ENCODE data around the gene CPXM1. TPM values are rescaled to one million over a fixed set of nuclear protein-coding genes. Genes with fewer than 3 reads are reported as not detected.

CPXM1 gene
- total and polyA plus RNA-seq, 10 of the 15 experiments (the other 5 are each of a cell fraction or from before 2014, with no cell fraction given): 0.22 to 3.9 (median 0.63) TPM; not detected in 2

DNA sequence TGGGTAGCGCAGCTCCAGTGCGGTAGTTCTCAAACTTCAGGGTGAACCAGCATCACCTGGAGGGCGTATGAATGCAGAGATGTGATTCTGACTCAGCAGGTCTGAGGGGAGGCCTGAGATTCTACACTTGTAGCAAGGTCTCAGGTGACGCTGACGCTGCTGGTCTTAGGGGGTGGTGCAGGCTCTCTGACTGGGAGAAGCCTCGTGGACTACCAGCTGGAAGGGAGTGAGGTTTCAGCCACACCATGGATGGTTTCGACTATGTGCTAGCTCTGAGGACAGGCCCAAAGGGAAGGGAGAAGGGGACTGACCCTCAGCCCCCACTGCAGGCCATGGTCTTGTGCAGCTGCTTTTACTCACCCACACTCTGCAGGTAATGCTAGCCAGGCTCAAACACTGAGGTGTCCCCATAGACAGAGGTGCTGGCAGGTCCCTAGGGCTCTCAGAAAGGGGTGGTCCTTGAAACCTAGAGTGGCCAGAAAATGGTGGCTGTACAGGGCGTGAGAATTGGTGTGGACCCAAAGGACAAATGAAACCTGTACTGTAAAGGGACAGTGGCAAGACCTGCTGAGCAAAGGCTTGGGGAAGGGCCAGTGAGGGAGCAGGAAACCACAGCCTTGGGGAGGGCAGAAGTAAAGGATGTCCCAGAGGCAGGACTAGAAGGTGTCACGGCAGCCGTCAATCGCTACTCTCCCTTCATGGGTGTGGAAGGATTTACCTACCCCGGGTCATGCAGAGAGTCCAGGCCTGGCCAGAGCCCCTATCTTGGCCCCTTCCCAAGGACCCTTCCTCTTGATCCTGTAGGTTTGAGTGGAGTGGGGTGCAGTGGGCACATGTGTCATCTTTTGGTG lies 55.1 kb downstream of the CPXM1 start:
- Histone ChIP-seq H2AFZ (ENCODE audit: control insufficient read depth, low read depth, low read length) (no peak overlapping the region), H3K27me3 (replicated peaks in 1 of 2; ENCODE audit: control insufficient read depth in 2 of 2, insufficient read depth in 2 of 2, low read length in 1 of 2) (peaks cover 0 to 1% of the 10 kb centered on the region in 2 experiments; a peak in 3 of 4 replicates), H3K9me3 (replicated peaks; ENCODE audit: control insufficient read depth, insufficient read depth, low read length) (no peaks in the 10 kb centered on the region; the same call in 2 of the 3 replicates), H4K20me1 (ENCODE audit: control insufficient read depth, insufficient read depth) (no peaks in the 10 kb centered on the region), H3K79me2 (ENCODE audit: control insufficient read depth, insufficient read depth, low read length) (no peaks in the 10 kb centered on the region), H3K4me1 (ENCODE audit: control insufficient read depth, insufficient read depth, low read length) (no peaks in the 10 kb centered on the region), H3K4me3 (no peak overlapping the region), H3K36me3 (ENCODE audit: control insufficient read depth in 2 of 2, insufficient read depth in 2 of 2, low read length in 1 of 2) (no peaks in the 10 kb centered on the region), H3K27ac (ENCODE audit: control insufficient read depth, insufficient read depth) (no peak overlapping the region), H3K9ac (ENCODE audit: control insufficient read depth, insufficient read depth, low read length) (no peak overlapping the region), H3K4me2 (ENCODE audit: control insufficient read depth, insufficient read depth) (no peak overlapping the region)
- POLR2A ChIA-PET: no interaction called here
- no TSS peak for BruUV-seq (replicated peaks)
- in situ Hi-C loops (cut with MboI): no loop called here
- ATAC-seq: no peak
- SMC1A ChIA-PET (ENCODE audit: uncharacterized antibody, unreplicated experiment): no interaction called here
- TF ChIP-seq, protein P1, sequence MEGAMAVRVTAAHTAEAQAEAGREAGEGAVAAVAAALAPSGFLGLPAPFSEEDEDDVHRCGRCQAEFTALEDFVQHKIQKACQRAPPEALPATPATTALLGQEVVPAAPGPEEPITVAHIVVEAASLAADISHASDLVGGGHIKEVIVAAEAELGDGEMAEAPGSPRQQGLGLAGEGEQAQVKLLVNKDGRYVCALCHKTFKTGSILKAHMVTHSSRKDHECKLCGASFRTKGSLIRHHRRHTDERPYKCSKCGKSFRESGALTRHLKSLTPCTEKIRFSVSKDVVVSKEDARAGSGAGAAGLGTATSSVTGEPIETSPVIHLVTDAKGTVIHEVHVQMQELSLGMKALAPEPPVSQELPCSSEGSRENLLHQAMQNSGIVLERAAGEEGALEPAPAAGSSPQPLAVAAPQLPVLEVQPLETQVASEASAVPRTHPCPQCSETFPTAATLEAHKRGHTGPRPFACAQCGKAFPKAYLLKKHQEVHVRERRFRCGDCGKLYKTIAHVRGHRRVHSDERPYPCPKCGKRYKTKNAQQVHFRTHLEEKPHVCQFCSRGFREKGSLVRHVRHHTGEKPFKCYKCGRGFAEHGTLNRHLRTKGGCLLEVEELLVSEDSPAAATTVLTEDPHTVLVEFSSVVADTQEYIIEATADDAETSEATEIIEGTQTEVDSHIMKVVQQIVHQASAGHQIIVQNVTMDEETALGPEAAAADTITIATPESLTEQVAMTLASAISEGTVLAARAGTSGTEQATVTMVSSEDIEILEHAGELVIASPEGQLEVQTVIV (IDR thresholded peaks at IDR 0.05; ENCODE audit: borderline replicate concordance, partially characterized antibody): no peak
- TF ChIP-seq, protein P2, sequence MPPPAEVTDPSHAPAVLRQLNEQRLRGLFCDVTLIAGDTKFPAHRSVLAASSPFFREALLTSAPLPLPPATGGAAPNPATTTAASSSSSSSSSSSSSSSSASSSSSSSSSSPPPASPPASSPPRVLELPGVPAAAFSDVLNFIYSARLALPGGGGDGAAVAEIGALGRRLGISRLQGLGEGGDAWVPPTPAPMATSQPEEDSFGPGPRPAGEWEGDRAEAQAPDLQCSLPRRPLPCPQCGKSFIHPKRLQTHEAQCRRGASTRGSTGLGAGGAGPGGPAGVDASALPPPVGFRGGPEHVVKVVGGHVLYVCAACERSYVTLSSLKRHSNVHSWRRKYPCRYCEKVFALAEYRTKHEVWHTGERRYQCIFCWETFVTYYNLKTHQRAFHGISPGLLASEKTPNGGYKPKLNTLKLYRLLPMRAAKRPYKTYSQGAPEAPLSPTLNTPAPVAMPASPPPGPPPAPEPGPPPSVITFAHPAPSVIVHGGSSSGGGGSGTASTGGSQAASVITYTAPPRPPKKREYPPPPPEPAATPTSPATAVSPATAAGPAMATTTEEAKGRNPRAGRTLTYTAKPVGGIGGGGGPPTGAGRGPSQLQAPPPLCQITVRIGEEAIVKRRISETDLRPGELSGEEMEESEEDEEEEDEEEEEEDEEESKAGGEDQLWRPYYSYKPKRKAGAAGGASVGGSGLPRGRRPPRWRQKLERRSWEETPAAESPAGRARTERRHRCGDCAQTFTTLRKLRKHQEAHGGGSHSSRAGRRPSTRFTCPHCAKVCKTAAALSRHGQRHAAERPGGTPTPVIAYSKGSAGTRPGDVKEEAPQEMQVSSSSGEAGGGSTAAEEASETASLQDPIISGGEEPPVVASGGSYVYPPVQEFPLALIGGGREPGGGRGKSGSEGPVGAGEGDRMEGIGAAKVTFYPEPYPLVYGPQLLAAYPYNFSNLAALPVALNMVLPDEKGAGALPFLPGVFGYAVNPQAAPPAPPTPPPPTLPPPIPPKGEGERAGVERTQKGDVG (CRISPR knock-in tag; IDR thresholded peaks at IDR 0.05): no peak
- RAD21 ChIA-PET (ENCODE audit: unreplicated experiment): interaction anchor here (0.7 kb wide), 1 partner anchor 293 kb away, joined by 3 read pairs; no protein-coding TSS in a partner anchor
- WGBS (ENCODE audit: insufficient coverage, insufficient replicate concordance, low lambda C conversion rate, missing lambda C conversion rate): 35% methylated on average over 12 of the region's 12 CpGs
- no peak for FAIRE-seq
- intact Hi-C loops (cut with micrococcal nuclease; ENCODE audit: unreplicated experiment): loop anchor here (10.0 kb wide), 1 partner anchor 60 kb away; no protein-coding TSS in a partner anchor
- no peak for DNase-seq (ENCODE audit: low read depth, low spot score)
- CTCF ChIA-PET: interaction anchor here (0.5 kb wide), 1 partner anchor 91 kb away, joined by 3 read pairs; no protein-coding TSS in a partner anchor

Other genes with a start within 250 kb of the CPXM1 start
Only the 7 nearest of the 10 such genes appear.
- 131 and 136 TPM in 2 replicates for gene IDH3B, start 136.4 kb downstream of the CPXM1 start, total RNA-seq (2014; rRNA removed)
- 84.7 and 90.5 TPM in 2 replicates for gene IDH3B, start 136.4 kb downstream of the CPXM1 start, total RNA-seq (2014; rRNA removed; fragmentation: Illumina TruSeq; extraction: Trizol)
- 109 and 110 TPM in 2 replicates for gene IDH3B, start 136.4 kb downstream of the CPXM1 start, total RNA-seq (2021)
- 145 and 177 TPM in 2 replicates for gene IDH3B, start 136.4 kb downstream of the CPXM1 start, polyA plus RNA-seq (2011; rRNA removed)
- 98.3 and 101 TPM in 2 replicates for gene IDH3B, start 136.4 kb downstream of the CPXM1 start, polyA plus RNA-seq (2014; fragmentation: Illumina TruSeq; extraction: Trizol)
- gene IDH3B, start 136.4 kb downstream of the CPXM1 start, polyA plus RNA-seq (2014; fragmentation: Nextera tagmentation; extraction: Ambion mirVana): 10 to 100 TPM; 65.3 to 87.1 TPM
- 134 and 144 TPM in 2 replicates for gene IDH3B, start 136.4 kb downstream of the CPXM1 start, polyA plus RNA-seq (2014; rRNA removed)
- 100 to 1,000 TPM; 149 to 167 TPM for gene IDH3B, start 136.4 kb downstream of the CPXM1 start, polyA plus RNA-seq (2016; fragmentation: Nextera tagmentation; extraction: Ambion mirVana)
- gene EBF4, start 107.8 kb downstream of the CPXM1 start, total RNA-seq (2014; rRNA removed): not detected in 2 replicates
- not detected in 2 replicates for gene EBF4, start 107.8 kb downstream of the CPXM1 start, total RNA-seq (2014; rRNA removed; fragmentation: Illumina TruSeq; extraction: Trizol)
- gene EBF4, start 107.8 kb downstream of the CPXM1 start, total RNA-seq (2021): 0.13 TPM in 1 of 2 replicates, not detected in the other
- not detected in 2 replicates for gene EBF4, start 107.8 kb downstream of the CPXM1 start, polyA plus RNA-seq (2011; rRNA removed)
- gene EBF4, start 107.8 kb downstream of the CPXM1 start, polyA plus RNA-seq (2014; fragmentation: Illumina TruSeq; extraction: Trizol): not detected in 2 replicates
- gene EBF4, start 107.8 kb downstream of the CPXM1 start, polyA plus RNA-seq (2014; fragmentation: Nextera tagmentation; extraction: Ambion mirVana): not detected
- not detected in 2 replicates for gene EBF4, start 107.8 kb downstream of the CPXM1 start, polyA plus RNA-seq (2014; rRNA removed)
- not detected for gene EBF4, start 107.8 kb downstream of the CPXM1 start, polyA plus RNA-seq (2016; fragmentation: Nextera tagmentation; extraction: Ambion mirVana)
- not detected in 2 replicates for gene C20orf141, start 14.4 kb upstream of the CPXM1 start, total RNA-seq (2014; rRNA removed)
- not detected in 2 replicates for gene C20orf141, start 14.4 kb upstream of the CPXM1 start, total RNA-seq (2014; rRNA removed; fragmentation: Illumina TruSeq; extraction: Trizol)
- gene C20orf141, start 14.4 kb upstream of the CPXM1 start, total RNA-seq (2021): not detected in 2 replicates
- not detected in 2 replicates for gene C20orf141, start 14.4 kb upstream of the CPXM1 start, polyA plus RNA-seq (2011; rRNA removed)
- gene C20orf141, start 14.4 kb upstream of the CPXM1 start, polyA plus RNA-seq (2014; fragmentation: Illumina TruSeq; extraction: Trizol): not detected in 2 replicates
- not detected for gene C20orf141, start 14.4 kb upstream of the CPXM1 start, polyA plus RNA-seq (2014; fragmentation: Nextera tagmentation; extraction: Ambion mirVana)
- gene C20orf141, start 14.4 kb upstream of the CPXM1 start, polyA plus RNA-seq (2014; rRNA removed): not detected in 2 replicates
- gene C20orf141, start 14.4 kb upstream of the CPXM1 start, polyA plus RNA-seq (2016; fragmentation: Nextera tagmentation; extraction: Ambion mirVana): not detected
- gene TMEM239, start 15.7 kb upstream of the CPXM1 start, total RNA-seq (2014; rRNA removed): not detected in 2 replicates
- not detected in 2 replicates for gene TMEM239, start 15.7 kb upstream of the CPXM1 start, total RNA-seq (2014; rRNA removed; fragmentation: Illumina TruSeq; extraction: Trizol)
- gene TMEM239, start 15.7 kb upstream of the CPXM1 start, total RNA-seq (2021): not detected in 2 replicates
- not detected in 2 replicates for gene TMEM239, start 15.7 kb upstream of the CPXM1 start, polyA plus RNA-seq (2011; rRNA removed)
- gene TMEM239, start 15.7 kb upstream of the CPXM1 start, polyA plus RNA-seq (2014; fragmentation: Illumina TruSeq; extraction: Trizol): not detected in 2 replicates
- not detected for gene TMEM239, start 15.7 kb upstream of the CPXM1 start, polyA plus RNA-seq (2014; fragmentation: Nextera tagmentation; extraction: Ambion mirVana)
- not detected in 2 replicates for gene TMEM239, start 15.7 kb upstream of the CPXM1 start, polyA plus RNA-seq (2014; rRNA removed)
- gene TMEM239, start 15.7 kb upstream of the CPXM1 start, polyA plus RNA-seq (2016; fragmentation: Nextera tagmentation; extraction: Ambion mirVana): not detected
- 16.0 and 17.8 TPM in 2 replicates for gene PCED1A, start 40.0 kb upstream of the CPXM1 start, total RNA-seq (2014; rRNA removed)
- gene PCED1A, start 40.0 kb upstream of the CPXM1 start, total RNA-seq (2014; rRNA removed; fragmentation: Illumina TruSeq; extraction: Trizol): 9.1 and 9.5 TPM in 2 replicates
- gene PCED1A, start 40.0 kb upstream of the CPXM1 start, total RNA-seq (2021): 24.0 and 28.6 TPM in 2 replicates
- 9.1 and 18.8 TPM in 2 replicates for gene PCED1A, start 40.0 kb upstream of the CPXM1 start, polyA plus RNA-seq (2011; rRNA removed)
- 3.9 and 11.3 TPM in 2 replicates for gene PCED1A, start 40.0 kb upstream of the CPXM1 start, polyA plus RNA-seq (2014; fragmentation: Illumina TruSeq; extraction: Trizol)
- 10 to 100 TPM in 1 of 2 experiments, 1 to 10 TPM in 1; 4.5 to 12.7 TPM for gene PCED1A, start 40.0 kb upstream of the CPXM1 start, polyA plus RNA-seq (2014; fragmentation: Nextera tagmentation; extraction: Ambion mirVana)
- 30.9 and 33.7 TPM in 2 replicates for gene PCED1A, start 40.0 kb upstream of the CPXM1 start, polyA plus RNA-seq (2014; rRNA removed)
- gene PCED1A, start 40.0 kb upstream of the CPXM1 start, polyA plus RNA-seq (2016; fragmentation: Nextera tagmentation; extraction: Ambion mirVana): 10 to 100 TPM in 1 of 2 experiments, 1 to 10 TPM in 1; 7.0 to 11.2 TPM
- 26.6 and 27.2 TPM in 2 replicates for gene VPS16, start 40.1 kb upstream of the CPXM1 start, total RNA-seq (2014; rRNA removed)
- 16.1 and 16.8 TPM in 2 replicates for gene VPS16, start 40.1 kb upstream of the CPXM1 start, total RNA-seq (2014; rRNA removed; fragmentation: Illumina TruSeq; extraction: Trizol)
- gene VPS16, start 40.1 kb upstream of the CPXM1 start, total RNA-seq (2021): 35.9 and 37.5 TPM in 2 replicates
- 15.6 and 29.9 TPM in 2 replicates for gene VPS16, start 40.1 kb upstream of the CPXM1 start, polyA plus RNA-seq (2011; rRNA removed)
- gene VPS16, start 40.1 kb upstream of the CPXM1 start, polyA plus RNA-seq (2014; fragmentation: Illumina TruSeq; extraction: Trizol): 9.5 and 18.1 TPM in 2 replicates
- gene VPS16, start 40.1 kb upstream of the CPXM1 start, polyA plus RNA-seq (2014; fragmentation: Nextera tagmentation; extraction: Ambion mirVana): 10 to 100 TPM in 1 of 2 experiments, 1 to 10 TPM in 1; 8.4 to 19.4 TPM
- gene VPS16, start 40.1 kb upstream of the CPXM1 start, polyA plus RNA-seq (2014; rRNA removed): 31.8 and 34.3 TPM in 2 replicates
- gene VPS16, start 40.1 kb upstream of the CPXM1 start, polyA plus RNA-seq (2016; fragmentation: Nextera tagmentation; extraction: Ambion mirVana): 10 to 100 TPM; 26.3 to 26.5 TPM
- gene PTPRA, start 72.9 kb upstream of the CPXM1 start, total RNA-seq (2014; rRNA removed): 33.6 and 34.3 TPM in 2 replicates
- 26.5 and 28.9 TPM in 2 replicates for gene PTPRA, start 72.9 kb upstream of the CPXM1 start, total RNA-seq (2014; rRNA removed; fragmentation: Illumina TruSeq; extraction: Trizol)
- gene PTPRA, start 72.9 kb upstream of the CPXM1 start, total RNA-seq (2021): 39.3 and 40.2 TPM in 2 replicates
- gene PTPRA, start 72.9 kb upstream of the CPXM1 start, polyA plus RNA-seq (2011; rRNA removed): 61.9 and 75.7 TPM in 2 replicates
- 62.1 and 71.5 TPM in 2 replicates for gene PTPRA, start 72.9 kb upstream of the CPXM1 start, polyA plus RNA-seq (2014; fragmentation: Illumina TruSeq; extraction: Trizol)
- 1 to 10 TPM; 3.9 to 8.0 TPM for gene PTPRA, start 72.9 kb upstream of the CPXM1 start, polyA plus RNA-seq (2014; fragmentation: Nextera tagmentation; extraction: Ambion mirVana)
- gene PTPRA, start 72.9 kb upstream of the CPXM1 start, polyA plus RNA-seq (2014; rRNA removed): 34.9 and 36.0 TPM in 2 replicates
- 10 to 100 TPM; 15.6 to 36.5 TPM for gene PTPRA, start 72.9 kb upstream of the CPXM1 start, polyA plus RNA-seq (2016; fragmentation: Nextera tagmentation; extraction: Ambion mirVana)